Smooth muscle cell (in vitro differentiated cells): Measurements from ENCODE around the gene SAMD14. TPM values are rescaled to one million over a fixed set of nuclear protein-coding genes. Genes with fewer than 3 reads are reported as not detected.

Experiments used
- DNase-seq: peaks from one replicate; lab custom pipeline; 2025; ENCODE audit not compliant: unreplicated experiment; lab: John Stamatoyannopoulos, UW
- H2AFZ ChIP-seq: fragments of 200-600 bp; sonication (generic); 2 replicates; pipeline ENCODE4 v1.6.0; 2016; ENCODE audit warnings: antibody characterized with exemption, low read depth, mild to moderate bottlenecking
- H3F3A ChIP-seq: fragments of 200-600 bp; sonication (generic); 2 replicates; pipeline ENCODE4 v1.6.0; 2017; ENCODE audit warnings: antibody characterized with exemption, low read depth
- H3K27ac ChIP-seq: fragments of 200-600 bp; sonication (generic); 2 replicates; pipeline ENCODE4 v1.5.1; 2016; ENCODE audit warnings: low read depth, mild to moderate bottlenecking
- H3K27me3 ChIP-seq: fragments of 200-600 bp; sonication (generic); 2 replicates; pipeline ENCODE4 v1.6.1; 2016; ENCODE audit warnings: low read depth, mild to moderate bottlenecking
- H3K36me3 ChIP-seq: fragments of 200-600 bp; sonication (generic); 2 replicates; pipeline ENCODE4 v1.5.1; 2016; ENCODE audit warnings: low read depth
- H3K4me1 ChIP-seq: fragments of 200-600 bp; sonication (generic); 2 replicates; pipeline ENCODE4 v1.5.1; 2016; ENCODE audit warnings: low read depth
- H3K4me2 ChIP-seq: fragments of 200-600 bp; sonication (generic); 2 replicates; pipeline ENCODE4 v1.6.0; 2016; ENCODE audit warnings: mild to moderate bottlenecking
- H3K4me3 ChIP-seq: fragments of 200-600 bp; sonication (generic); 2 replicates; pipeline ENCODE4 v1.5.1; 2016; ENCODE audit warnings: mild to moderate bottlenecking
- H3K79me2 ChIP-seq: fragments of 200-600 bp; sonication (generic); 2 replicates; pipeline ENCODE4 v1.6.0; 2016; ENCODE audit warnings: low read depth, mild to moderate bottlenecking
- H3K9ac ChIP-seq: fragments of 200-600 bp; sonication (generic); 2 replicates; pipeline ENCODE4 v1.6.0; 2016; ENCODE audit warnings: low read depth
- H3K9me3 ChIP-seq: fragments of 200-600 bp; sonication (generic); replicated peaks from 2 replicates; pipeline ENCODE4 v1.5.1; 2016; ENCODE audit warnings: low read depth
- H4K20me1 ChIP-seq: fragments of 200-600 bp; sonication (generic); 2 replicates; pipeline ENCODE4 v1.6.0; 2016; ENCODE audit warnings: low read depth
- WGBS: methylation state at CpG from one replicate; pipeline ENCODE4 v1.1.7; 2016; ENCODE audit warnings: low lambda C conversion rate; 5-methylcytosine and 5-hydroxymethylcytosine counted together
- polyA plus RNA-seq: library from polyadenylated mRNA; unstranded; fragments of >200 nt; fragmentation: Nextera tagmentation; extraction: Ambion mirVana; gene quantifications from 2 replicates; pipeline ENCODE4 v1.2.1, GENCODE V29; 2016
- total RNA-seq: library from RNA; depleted of rRNA; stranded (reverse); fragments of >200 nt; gene quantifications from 2 replicates; pipeline ENCODE4 v1.2.3, GENCODE V29; 2014
- TF ChIP-seq, protein P1 (sequence below): fragments of 200-600 bp; sonication (generic); IDR thresholded peaks from 2 replicates; pipeline ENCODE4 v1.5.1; 2017; ENCODE audit warnings: borderline replicate concordance, mild to moderate bottlenecking, antibody characterized with exemption; ENCODE audit not compliant: insufficient read depth, poor library complexity, severe bottlenecking

The SAMD14 gene
- total and polyA plus RNA-seq, 2 experiments from 2014 or later: 13.7 to 39.1 TPM

DNA sequence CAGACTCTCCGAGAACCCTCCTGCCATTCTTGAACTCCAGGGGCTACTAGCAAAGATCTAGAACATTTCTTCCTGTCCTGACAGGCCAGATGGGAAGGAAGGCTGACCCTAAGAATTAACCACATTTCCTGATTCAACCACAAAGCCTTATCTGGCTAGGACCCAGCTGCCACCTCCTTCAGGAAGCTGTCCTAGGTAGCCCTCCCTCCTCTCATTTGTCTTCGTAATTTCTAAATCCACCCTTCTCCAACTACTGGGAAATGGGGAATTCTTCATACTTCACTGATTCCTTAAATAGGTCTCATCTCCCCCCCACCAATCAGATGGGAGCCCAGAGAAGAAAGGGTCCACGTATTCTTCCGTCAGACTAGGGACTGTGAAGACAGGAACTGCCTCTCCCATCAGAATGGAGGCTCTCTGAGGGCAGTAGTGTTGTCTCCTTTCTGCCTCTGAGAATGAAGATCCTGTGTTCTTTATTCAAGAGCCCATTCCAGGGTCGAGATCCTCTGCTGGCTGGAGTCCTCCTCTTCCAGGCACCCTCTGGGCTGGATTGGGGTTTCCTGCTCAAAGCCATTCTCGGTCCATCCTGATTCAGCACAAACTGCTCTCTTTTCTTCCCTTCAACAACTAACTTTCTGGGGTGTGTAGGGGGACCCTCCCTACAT, 2.1 kb downstream of the SAMD14 start:
- Histone ChIP-seq H3K9ac (no peak overlapping the region), H3K4me2 (peak overlapping the region; percentile 99), H3K4me3 (no peak overlapping the region), H3K9me3 (no peaks in the 10 kb centered on the region), H3K36me3 (no peaks in the 10 kb centered on the region), H3K27ac (no peak overlapping the region), H2AFZ (no peak overlapping the region), H3K79me2 (no peaks in the 10 kb centered on the region), H4K20me1 (peaks cover 3% of the 10 kb centered on the region), H3K4me1 (peaks cover 37% of the 10 kb centered on the region), H3F3A (peaks cover 10% of the 10 kb centered on the region), H3K27me3 (no peaks in the 10 kb centered on the region)
- TF ChIP-seq, protein P1, sequence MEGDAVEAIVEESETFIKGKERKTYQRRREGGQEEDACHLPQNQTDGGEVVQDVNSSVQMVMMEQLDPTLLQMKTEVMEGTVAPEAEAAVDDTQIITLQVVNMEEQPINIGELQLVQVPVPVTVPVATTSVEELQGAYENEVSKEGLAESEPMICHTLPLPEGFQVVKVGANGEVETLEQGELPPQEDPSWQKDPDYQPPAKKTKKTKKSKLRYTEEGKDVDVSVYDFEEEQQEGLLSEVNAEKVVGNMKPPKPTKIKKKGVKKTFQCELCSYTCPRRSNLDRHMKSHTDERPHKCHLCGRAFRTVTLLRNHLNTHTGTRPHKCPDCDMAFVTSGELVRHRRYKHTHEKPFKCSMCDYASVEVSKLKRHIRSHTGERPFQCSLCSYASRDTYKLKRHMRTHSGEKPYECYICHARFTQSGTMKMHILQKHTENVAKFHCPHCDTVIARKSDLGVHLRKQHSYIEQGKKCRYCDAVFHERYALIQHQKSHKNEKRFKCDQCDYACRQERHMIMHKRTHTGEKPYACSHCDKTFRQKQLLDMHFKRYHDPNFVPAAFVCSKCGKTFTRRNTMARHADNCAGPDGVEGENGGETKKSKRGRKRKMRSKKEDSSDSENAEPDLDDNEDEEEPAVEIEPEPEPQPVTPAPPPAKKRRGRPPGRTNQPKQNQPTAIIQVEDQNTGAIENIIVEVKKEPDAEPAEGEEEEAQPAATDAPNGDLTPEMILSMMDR: no peak
- WGBS: 64% methylated on average over 6 of the region's 6 CpGs
- DNase-seq: no peak

DNA sequence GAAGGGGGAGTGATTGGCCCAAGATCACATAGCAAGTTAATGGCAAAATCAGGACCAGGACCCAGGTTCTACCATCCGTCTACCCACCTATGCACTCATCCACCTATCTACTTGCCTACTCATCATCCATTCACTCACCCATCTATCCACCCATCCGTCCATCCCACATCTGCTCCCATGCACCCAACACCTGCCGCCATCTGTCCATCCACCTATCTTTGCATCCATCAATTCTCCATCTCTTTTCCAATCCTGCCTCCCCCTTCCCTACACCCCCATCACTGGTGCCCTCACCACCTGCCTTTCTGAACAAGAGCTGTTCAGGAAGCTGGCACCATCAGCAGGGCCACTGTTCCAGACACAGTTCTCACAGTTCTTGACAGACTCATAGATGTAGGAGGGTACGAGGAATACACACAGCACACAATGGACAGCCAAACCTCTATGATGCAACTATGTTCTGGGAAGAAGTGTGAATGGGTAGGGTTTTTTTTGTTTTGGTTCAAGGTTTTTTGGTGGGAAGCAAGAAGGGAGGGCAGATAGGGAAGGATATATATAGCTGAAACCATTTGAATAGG, 4.5 kb downstream of the SAMD14 start:
- Histone ChIP-seq H3K79me2 (no peaks in the 10 kb centered on the region), H3K4me2 (no peak overlapping the region), H3K36me3 (no peaks in the 10 kb centered on the region), H3K4me3 (no peak overlapping the region), H2AFZ (no peak overlapping the region), H3K27ac (no peak overlapping the region), H3K4me1 (peaks cover 36% of the 10 kb centered on the region), H4K20me1 (no peaks in the 10 kb centered on the region), H3K9me3 (no peaks in the 10 kb centered on the region), H3K27me3 (no peaks in the 10 kb centered on the region), H3K9ac (no peak overlapping the region), H3F3A (no peaks in the 10 kb centered on the region)
- TF ChIP-seq, protein P1: no peak
- WGBS: 96% methylated on average over 4 of the region's 4 CpGs
- DNase-seq: no peak

DNA sequence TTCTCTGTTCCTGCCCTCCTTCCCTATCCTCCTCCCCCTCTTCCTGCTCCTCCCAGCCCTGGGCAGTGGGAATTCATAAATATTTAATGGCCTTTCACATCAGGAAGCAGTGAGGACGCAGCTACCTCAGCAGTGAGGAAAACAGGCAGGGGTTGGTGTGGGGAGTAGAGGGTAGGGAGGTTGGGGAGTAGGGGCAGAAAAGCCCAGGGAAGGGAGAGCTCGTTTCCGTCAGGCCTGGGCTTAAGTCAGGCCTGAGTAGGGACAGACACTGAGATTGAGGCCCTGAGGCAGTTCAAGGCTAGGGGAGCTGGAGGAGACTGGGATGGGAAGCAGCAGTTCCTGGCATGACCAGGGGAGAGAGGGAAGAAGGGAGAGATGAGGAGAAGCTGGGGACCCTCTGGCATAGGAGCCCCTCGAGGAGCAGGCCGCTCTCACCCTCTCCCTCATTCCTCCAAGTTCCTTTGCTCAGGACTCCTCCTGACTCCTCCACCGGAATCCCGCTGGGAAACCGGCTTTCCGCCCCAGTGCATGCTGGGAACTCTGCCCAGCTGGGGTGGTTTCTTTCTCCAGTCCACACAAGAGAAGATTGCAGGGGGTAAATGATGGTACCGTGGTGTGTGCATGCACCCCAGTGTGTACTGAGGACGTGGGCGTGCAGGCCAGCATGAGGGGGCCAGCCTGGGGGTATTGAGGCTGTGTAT, 6.2 kb downstream of the SAMD14 start:
- Histone ChIP-seq H3K27ac (no peak overlapping the region), H3K4me2 (no peak overlapping the region), H3K4me1 (peaks cover 30% of the 10 kb centered on the region), H3F3A (no peaks in the 10 kb centered on the region), H3K79me2 (no peaks in the 10 kb centered on the region), H4K20me1 (no peaks in the 10 kb centered on the region), H2AFZ (no peak overlapping the region), H3K4me3 (no peak overlapping the region), H3K27me3 (no peaks in the 10 kb centered on the region), H3K9me3 (no peaks in the 10 kb centered on the region), H3K36me3 (no peaks in the 10 kb centered on the region), H3K9ac (no peak overlapping the region)
- TF ChIP-seq, protein P1: no peak
- 56% methylated on average over 12 of the region's 12 CpGs for WGBS
- no peak for DNase-seq
